ENCODE data around the gene PARVB. TPM values are rescaled to one million over a fixed set of nuclear protein-coding genes. Genes with fewer than 3 reads are reported as not detected.

PARVB gene
- total RNA-seq, 1 donor, result 29.3 TPM

DNA sequence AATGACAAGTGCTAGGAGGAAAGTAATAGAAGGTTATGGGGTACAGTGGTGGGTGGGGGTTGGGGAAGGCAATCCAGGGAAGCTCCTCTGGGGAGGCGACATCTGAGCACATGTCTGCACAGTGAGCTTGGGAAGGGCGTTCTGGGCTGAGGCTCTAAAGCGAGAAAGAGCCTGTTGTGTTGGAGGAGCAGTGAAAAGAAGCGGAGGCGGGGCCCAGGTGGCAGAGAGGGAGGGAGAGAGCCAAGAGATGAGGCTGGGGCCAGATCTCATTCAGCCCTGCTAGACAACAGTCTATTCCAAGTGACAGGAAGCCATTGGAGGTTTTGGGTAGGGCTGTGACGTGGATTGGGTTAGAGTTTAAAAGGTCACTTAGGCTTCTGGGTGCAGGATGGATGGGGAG is 101.3 kb downstream of the PARVB start:
- H3K79me2 ChIP-seq (ENCODE audit: insufficient read depth, low read length), result no peaks in the 10 kb centered on the region
- no peak overlapping the region for H3K4me2 ChIP-seq (ENCODE audit: insufficient read depth, low read length)
- no peak overlapping the region for H2AFZ ChIP-seq (ENCODE audit: low read length)
- no peak for DNase-seq (ENCODE audit: insufficient read length, low spot score, missing footprints)
- H3K9me3 ChIP-seq (ENCODE audit: low read depth, low read length), result peaks cover 2% of the 10 kb centered on the region
- peaks cover 2% of the 10 kb centered on the region for H3K4me1 ChIP-seq (ENCODE audit: insufficient read depth, low read length)
- no peaks in the 10 kb centered on the region for H4K20me1 ChIP-seq (ENCODE audit: insufficient read depth, low read length)
- no peak overlapping the region for H3K4me3 ChIP-seq (ENCODE audit: insufficient read depth, low read length)
- H3K36me3 ChIP-seq (ENCODE audit: insufficient read depth, low read length), result no peaks in the 10 kb centered on the region
- no peaks in the 10 kb centered on the region for H3K27me3 ChIP-seq (ENCODE audit: insufficient read depth, low read length)
- TF ChIP-seq, protein P1, sequence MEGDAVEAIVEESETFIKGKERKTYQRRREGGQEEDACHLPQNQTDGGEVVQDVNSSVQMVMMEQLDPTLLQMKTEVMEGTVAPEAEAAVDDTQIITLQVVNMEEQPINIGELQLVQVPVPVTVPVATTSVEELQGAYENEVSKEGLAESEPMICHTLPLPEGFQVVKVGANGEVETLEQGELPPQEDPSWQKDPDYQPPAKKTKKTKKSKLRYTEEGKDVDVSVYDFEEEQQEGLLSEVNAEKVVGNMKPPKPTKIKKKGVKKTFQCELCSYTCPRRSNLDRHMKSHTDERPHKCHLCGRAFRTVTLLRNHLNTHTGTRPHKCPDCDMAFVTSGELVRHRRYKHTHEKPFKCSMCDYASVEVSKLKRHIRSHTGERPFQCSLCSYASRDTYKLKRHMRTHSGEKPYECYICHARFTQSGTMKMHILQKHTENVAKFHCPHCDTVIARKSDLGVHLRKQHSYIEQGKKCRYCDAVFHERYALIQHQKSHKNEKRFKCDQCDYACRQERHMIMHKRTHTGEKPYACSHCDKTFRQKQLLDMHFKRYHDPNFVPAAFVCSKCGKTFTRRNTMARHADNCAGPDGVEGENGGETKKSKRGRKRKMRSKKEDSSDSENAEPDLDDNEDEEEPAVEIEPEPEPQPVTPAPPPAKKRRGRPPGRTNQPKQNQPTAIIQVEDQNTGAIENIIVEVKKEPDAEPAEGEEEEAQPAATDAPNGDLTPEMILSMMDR (IDR thresholded peaks at IDR 0.05; ENCODE audit: extremely low read depth, low read depth, low read length), result no peak
- H3K27ac ChIP-seq (ENCODE audit: low read depth, low read length), result no peak overlapping the region

DNA sequence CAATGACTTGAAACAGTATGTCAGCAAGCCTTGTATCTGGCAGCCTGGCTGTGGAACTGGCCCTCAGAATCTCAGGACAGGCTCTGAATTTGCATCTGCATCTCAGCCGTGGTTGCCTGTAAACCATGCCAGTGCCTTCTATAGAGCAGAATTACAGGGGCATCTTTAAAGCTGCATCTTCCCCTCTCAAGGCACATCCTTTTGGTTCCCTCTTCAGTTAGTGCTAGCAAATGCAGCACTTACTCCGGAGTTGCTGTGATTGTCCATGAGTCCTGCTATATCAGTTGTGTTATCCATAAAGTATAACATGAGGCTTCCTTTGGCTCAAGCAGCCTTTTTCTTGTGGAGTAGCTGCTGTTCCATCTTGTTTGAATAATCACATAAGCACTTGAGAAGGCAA is 102.7 kb downstream of the PARVB start:
- Histone ChIP-seq H3K4me3 (ENCODE audit: insufficient read depth, low read length) (no peak overlapping the region), H3K27ac (ENCODE audit: low read depth, low read length) (no peak overlapping the region), H3K27me3 (ENCODE audit: insufficient read depth, low read length) (no peaks in the 10 kb centered on the region), H3K36me3 (ENCODE audit: insufficient read depth, low read length) (no peaks in the 10 kb centered on the region), H3K4me1 (ENCODE audit: insufficient read depth, low read length) (peaks cover 3% of the 10 kb centered on the region), H3K9me3 (ENCODE audit: low read depth, low read length) (peaks cover 2% of the 10 kb centered on the region), H3K79me2 (ENCODE audit: insufficient read depth, low read length) (no peaks in the 10 kb centered on the region), H2AFZ (ENCODE audit: low read length) (no peak overlapping the region), H4K20me1 (ENCODE audit: insufficient read depth, low read length) (no peaks in the 10 kb centered on the region), H3K4me2 (ENCODE audit: insufficient read depth, low read length) (no peak overlapping the region)
- no peak for DNase-seq (ENCODE audit: insufficient read length, low spot score, missing footprints)
- TF ChIP-seq, protein P1 (IDR thresholded peaks at IDR 0.05; ENCODE audit: extremely low read depth, low read depth, low read length), result no peak

DNA sequence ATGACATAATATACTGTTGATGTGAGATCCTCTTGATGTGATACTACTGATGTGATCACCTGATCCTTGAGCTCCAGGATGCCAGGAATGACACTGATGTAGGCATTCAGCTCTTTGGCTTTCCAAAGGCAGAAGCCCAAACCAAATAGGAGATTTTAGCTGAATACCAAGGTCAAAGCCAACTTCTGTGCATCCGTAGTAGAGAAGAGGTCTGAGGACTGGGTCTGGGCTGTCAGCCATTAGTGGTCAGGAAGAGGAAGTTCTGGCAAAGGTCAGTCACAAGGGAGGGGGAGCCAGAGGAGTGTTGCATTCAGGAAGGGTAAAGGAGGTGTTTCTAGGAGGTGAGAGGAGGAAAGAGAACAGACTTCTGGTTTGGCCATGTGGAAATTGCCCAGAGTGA is 103.3 kb downstream of the PARVB start:
- Histone ChIP-seq H3K4me2 (ENCODE audit: insufficient read depth, low read length) (no peak overlapping the region), H3K9me3 (ENCODE audit: low read depth, low read length) (peaks cover 2% of the 10 kb centered on the region), H3K4me1 (ENCODE audit: insufficient read depth, low read length) (peaks cover 8% of the 10 kb centered on the region), H4K20me1 (ENCODE audit: insufficient read depth, low read length) (no peaks in the 10 kb centered on the region), H2AFZ (ENCODE audit: low read length) (no peak overlapping the region), H3K79me2 (ENCODE audit: insufficient read depth, low read length) (no peaks in the 10 kb centered on the region), H3K27ac (ENCODE audit: low read depth, low read length) (no peak overlapping the region), H3K27me3 (ENCODE audit: insufficient read depth, low read length) (no peaks in the 10 kb centered on the region), H3K4me3 (ENCODE audit: insufficient read depth, low read length) (no peak overlapping the region), H3K36me3 (ENCODE audit: insufficient read depth, low read length) (no peaks in the 10 kb centered on the region)
- DNase-seq (ENCODE audit: insufficient read length, low spot score, missing footprints), result no peak
- TF ChIP-seq, protein P1 (IDR thresholded peaks at IDR 0.05; ENCODE audit: extremely low read depth, low read depth, low read length), result no peak

GRCh38 chr22:44128958-44129618 is 105.0 kb downstream of the PARVB start:
- Histone ChIP-seq H3K4me2 (ENCODE audit: insufficient read depth, low read length) (no peak overlapping the region), H3K4me1 (ENCODE audit: insufficient read depth, low read length) (peaks cover 25% of the 10 kb centered on the region), H3K9me3 (ENCODE audit: low read depth, low read length) (peaks cover 2% of the 10 kb centered on the region), H3K79me2 (ENCODE audit: insufficient read depth, low read length) (no peaks in the 10 kb centered on the region), H2AFZ (ENCODE audit: low read length) (no peak overlapping the region), H3K27ac (ENCODE audit: low read depth, low read length) (no peak overlapping the region), H4K20me1 (ENCODE audit: insufficient read depth, low read length) (no peaks in the 10 kb centered on the region), H3K36me3 (ENCODE audit: insufficient read depth, low read length) (no peaks in the 10 kb centered on the region), H3K4me3 (ENCODE audit: insufficient read depth, low read length) (no peak overlapping the region), H3K27me3 (ENCODE audit: insufficient read depth, low read length) (no peaks in the 10 kb centered on the region)
- TF ChIP-seq, protein P1 (IDR thresholded peaks at IDR 0.05; ENCODE audit: extremely low read depth, low read depth, low read length), result no peak
- DNase-seq (ENCODE audit: insufficient read length, low spot score, missing footprints), result no peak

Measured in osteoblast (primary cell).